ENCODE results near the gene STAM.

GRCh38 chr10:17650416-17650815 is 6.5 kb downstream of the STAM start:
- TF ChIP-seq DACH1 (IDR thresholded peaks at IDR 0.05; ENCODE audit: partially characterized antibody) (no peak), NR2C2 (CRISPR knock-in tag; IDR thresholded peaks at IDR 0.05) (no peak), NR2C2 (tag; IDR thresholded peaks at IDR 0.05) (no peak), CTCF (IDR thresholded peaks at IDR 0.05 in 2 of 3, conservative IDR thresholded peaks at IDR 0.05 in 1 of 3; ENCODE audit: insufficient read depth in 2 of 3, low read depth in 1 of 3, low read length in 3 of 3) (no peak), XRCC5 (IDR thresholded peaks at IDR 0.05; ENCODE audit: low read depth, low read length) (no peak), GATAD2B (IDR thresholded peaks at IDR 0.05; ENCODE audit: borderline replicate concordance) (no peak), PCBP1 (IDR thresholded peaks at IDR 0.05; ENCODE audit: low read depth, low read length, poor library complexity, severe bottlenecking) (no peak)
